GM21529 (cell line): Measurements from ENCODE around the gene SEPTIN5.
"Not testable (repeated sequence)": the region's sequence is repeated elsewhere in the genome, so short reads cannot be mapped to it uniquely, and the experiment has no call there.

ENCODE experiments used
- ATAC-seq: cut with Tn5 transposase; IDR thresholded peaks from one replicate; pipeline ENCODE4 v1.9.1; 2021; ENCODE audit not compliant: unreplicated experiment

The SEPTIN5 gene

GRCh38 chr22:19720150-19720827, 6.0 kb downstream of the SEPTIN5 start:
- no peak for ATAC-seq

- no peak for ATAC-seq
These were observed 6.7 kb downstream of the SEPTIN5 start for GRCh38 chr22:19720999-19721329.

GRCh38 chr22:19721330-19722177, 7.3 kb downstream of the SEPTIN5 start:
- ATAC-seq: no peak

GRCh38 chr22:19722178-19722981, 8.1 kb downstream of the SEPTIN5 start:
- ATAC-seq: no peak

- ATAC-seq: no peak
These were observed 8.6 kb downstream of the SEPTIN5 start for GRCh38 chr22:19722982-19723231.

GRCh38 chr22:19723232-19723982, 9.1 kb downstream of the SEPTIN5 start, which contains the start of gene GP1BB:
Gene GP1BB, plus strand, starts transcription at chr22:19723539. Its CDS starts 31 bp downstream, at chr22:19723570.
- no peak for ATAC-seq

GRCh38 chr22:19723983-19724827, 9.9 kb downstream of the SEPTIN5 start:
- no peak for ATAC-seq

- no peak for ATAC-seq
These were observed 10.8 kb downstream of the SEPTIN5 start for GRCh38 chr22:19724927-19725661.

GRCh38 chr22:19726064-19726788, 11.9 kb downstream of the SEPTIN5 start:
- ATAC-seq: not testable (repeated sequence)

GRCh38 chr22:19727310-19728150, 13.2 kb downstream of the SEPTIN5 start:
- no peak for ATAC-seq

GRCh38 chr22:19728271-19728670, 14.0 kb downstream of the SEPTIN5 start:
- ATAC-seq: no peak

GRCh38 chr22:19728836-19729235, 14.5 kb downstream of the SEPTIN5 start:
- no peak for ATAC-seq

GRCh38 chr22:19729507-19729906, 15.2 kb downstream of the SEPTIN5 start:
- ATAC-seq: no peak

GRCh38 chr22:19730198-19730597, 15.9 kb downstream of the SEPTIN5 start:
- no peak for ATAC-seq

GRCh38 chr22:19730655-19731360, 16.5 kb downstream of the SEPTIN5 start:
- ATAC-seq: no peak

- ATAC-seq: no peak
These were observed 17.2 kb downstream of the SEPTIN5 start for GRCh38 chr22:19731361-19732135.
